Measurements from ENCODE around the gene RXRA. TPM values are rescaled to one million over a fixed set of nuclear protein-coding genes. Genes with fewer than 3 reads are reported as not detected.

Gene RXRA
- total and polyA plus RNA-seq, 2 of the 4 experiments (the other 2 are of a cell fraction) = 7.5 to 17.9 TPM

- H3K27ac ChIP-seq (ENCODE audit: insufficient read depth, low read length) = no peak overlapping the region
- H3K79me1 ChIP-seq (ENCODE audit: low read depth in 1 of 2, low read length in 2 of 2) = peaks cover 5 to 30% of the 10 kb centered on the region in 2 experiments; a peak in 2 of 4 replicates
- H3K4ac ChIP-seq (ENCODE audit: low read depth, low read length) = peak overlapping the region; percentile 96
- H3K9me3 ChIP-seq (ENCODE audit: control insufficient read depth, insufficient read depth, low read length) = no peaks in the 10 kb centered on the region
- peak overlapping the region; percentile 33; the same call in 1 of the 2 replicates for H3K14ac ChIP-seq (replicated peaks; ENCODE audit: low read depth, low read length)
- ATAC-seq (ENCODE audit: low read depth) (no peak), DNase-seq (no peak)
- no peak overlapping the region for H3K4me2 ChIP-seq (ENCODE audit: low read depth, low read length)
- peaks cover 23% of the 10 kb centered on the region for H3K9me1 ChIP-seq (ENCODE audit: insufficient read depth, low read length)
- H3K36me3 ChIP-seq (ENCODE audit: control insufficient read depth, insufficient read depth, low read length) = no peaks in the 10 kb centered on the region
- H3K9ac ChIP-seq (ENCODE audit: low read depth, low read length) = no peak overlapping the region
- peak overlapping the region; percentile 12 for H2AFZ ChIP-seq (replicated peaks; ENCODE audit: low read length, poor library complexity)
- ChIA-PET CTCF (no interaction called here), POLR2A (ENCODE audit: unreplicated experiment) (no interaction called here)
- dilution Hi-C loops (cut with HindIII; ENCODE audit: low sequenced_read_pairs, unreplicated experiment) = no loop called here
- TF ChIP-seq BHLHE40 (IDR thresholded peaks at IDR 0.05; ENCODE audit: low read depth, low read length) (no peak), FOS (IDR thresholded peaks at IDR 0.05; ENCODE audit: low read depth, low read length) (no peak), RAD21 (IDR thresholded peaks at IDR 0.05; ENCODE audit: low read length) (no peak), MXI1 (IDR thresholded peaks at IDR 0.05; ENCODE audit: borderline replicate concordance, low read depth, low read length) (no peak), CEBPB (IDR thresholded peaks at IDR 0.05; ENCODE audit: low read depth, low read length) (no peak), NFE2L2 (IDR thresholded peaks at IDR 0.05; ENCODE audit: low read depth, low read length) (no peak), POLR2A (IDR thresholded peaks at IDR 0.05; ENCODE audit: low read depth, low read length) (no peak), CHD1 (IDR thresholded peaks at IDR 0.05; ENCODE audit: low read depth, low read length) (no peak)
- TF ChIP-seq, protein P1, sequence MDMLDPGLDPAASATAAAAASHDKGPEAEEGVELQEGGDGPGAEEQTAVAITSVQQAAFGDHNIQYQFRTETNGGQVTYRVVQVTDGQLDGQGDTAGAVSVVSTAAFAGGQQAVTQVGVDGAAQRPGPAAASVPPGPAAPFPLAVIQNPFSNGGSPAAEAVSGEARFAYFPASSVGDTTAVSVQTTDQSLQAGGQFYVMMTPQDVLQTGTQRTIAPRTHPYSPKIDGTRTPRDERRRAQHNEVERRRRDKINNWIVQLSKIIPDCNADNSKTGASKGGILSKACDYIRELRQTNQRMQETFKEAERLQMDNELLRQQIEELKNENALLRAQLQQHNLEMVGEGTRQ (IDR thresholded peaks at IDR 0.05; ENCODE audit: low read depth, low read length) = no peak
- no peaks in the 10 kb centered on the region for H3K27me3 ChIP-seq (ENCODE audit: control insufficient read depth, insufficient read depth, low read length)
- H2BK15ac ChIP-seq (ENCODE audit: low read depth, low read length) = peak overlapping the region; percentile 93; the same call in 2 of the 3 replicates
- H3K18ac ChIP-seq (ENCODE audit: low read depth, low read length) = no peak overlapping the region; the same call in 1 of the 2 replicates
- intact Hi-C loops (cut with micrococcal nuclease) = loop anchor here (10.0 kb wide), 1 partner anchor 80 kb away; no protein-coding TSS in a partner anchor
- H4K5ac ChIP-seq (ENCODE audit: low read depth, low read length) = 0 out of 2 replicates have a peak overlapping the region, but pooled peaks have one; percentile 18
- no peak overlapping the region for H2BK5ac ChIP-seq (ENCODE audit: low read depth, low read length, poor library complexity, severe bottlenecking)
- no peak overlapping the region for H3K56ac ChIP-seq (ENCODE audit: extremely low read depth, insufficient read depth, low read length)
- peak overlapping the region; percentile 100 for H2AK5ac ChIP-seq (ENCODE audit: low read depth, low read length)
- H4K20me1 ChIP-seq (ENCODE audit: insufficient read depth, low read length) = no peaks in the 10 kb centered on the region
- no peak overlapping the region for H3K23ac ChIP-seq (ENCODE audit: low read depth, low read length)
- H3K4me1 ChIP-seq (ENCODE audit: control insufficient read depth, insufficient read depth, low read length) = peaks cover 32% of the 10 kb centered on the region
- H4K91ac ChIP-seq (ENCODE audit: insufficient read depth, low read depth, low read length) = peak overlapping the region; percentile 100
- H3K4me3 ChIP-seq (ENCODE audit: insufficient read depth, low read depth, low read length) = no peak overlapping the region
- no TSS peak for BruUV-seq (replicated peaks)
- in situ Hi-C loops (cut with MboI; ENCODE audit: low sequenced_read_pairs) = loop anchor here (5.0 kb wide), 1 partner anchor 188 kb away; the partner anchor contains the start of gene COL5A1
- H2BK20ac ChIP-seq (ENCODE audit: low read depth, low read length) = peak overlapping the region; percentile 69; the same call in 1 of the 2 replicates
- H2AK9ac ChIP-seq (replicated peaks; ENCODE audit: low read depth, low read length, poor library complexity) = peak overlapping the region; percentile 100
- H2BK120ac ChIP-seq (ENCODE audit: low read depth, low read length) = peak overlapping the region; percentile 99
- peak overlapping the region; percentile 97 to 98; a peak in 2 of 4 replicates for H4K8ac ChIP-seq (ENCODE audit: low read depth in 2 of 2, low read length in 2 of 2)
- WGBS, 2 experiments (ENCODE audit: extremely low coverage in 2 of 2, insufficient read length in 1 of 2) = 100% methylated on average over 1 of the region's 5 CpGs; no CpG with 5 or more reads in 1 of the 2 experiments
These were observed 128.2 kb downstream of the RXRA start for GRCh38 chr9:134454476-134454857.
